Measurements from ENCODE around the gene SNRNP35. TPM values are rescaled to one million over a fixed set of nuclear protein-coding genes. Genes with fewer than 3 reads are reported as not detected.
"Not testable (repeated sequence)": the region's sequence is repeated elsewhere in the genome, so short reads cannot be mapped to it uniquely, and the experiment has no call there.

SNRNP35 gene
- total RNA-seq, 1 donor from 2014 or later, result 15.1 TPM

DNA sequence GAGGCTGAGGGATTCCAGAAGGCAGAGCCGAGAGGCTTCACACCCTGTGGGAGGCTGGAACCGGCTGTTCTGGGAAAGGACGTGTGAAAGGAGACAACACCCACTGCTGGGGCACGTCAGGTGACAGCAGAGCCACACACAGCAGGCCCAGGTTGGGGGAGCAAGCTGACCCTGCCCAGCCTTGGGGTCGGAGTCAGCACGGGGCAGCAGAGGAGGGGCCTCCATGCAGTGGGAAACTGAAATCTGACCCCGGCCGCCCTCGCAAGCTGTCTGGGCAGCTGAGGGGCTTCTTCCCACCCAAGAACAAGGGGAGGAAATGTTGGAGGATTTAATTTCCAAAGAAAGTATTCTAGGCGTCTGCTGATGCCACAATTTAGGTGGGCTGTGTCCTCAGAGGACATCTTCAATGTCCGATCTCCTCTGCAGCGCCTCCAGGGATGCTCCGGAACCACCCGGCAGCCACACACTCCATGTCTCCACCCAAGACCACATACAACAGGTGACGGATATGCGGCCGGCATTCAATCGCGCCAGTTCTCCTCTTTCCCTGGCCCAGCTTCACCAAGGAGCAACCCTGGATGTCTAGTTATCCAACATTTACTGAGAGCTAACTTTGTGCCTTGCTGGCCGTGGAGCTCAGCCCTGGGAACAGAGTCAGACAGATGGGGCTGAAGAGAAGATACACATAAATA is 30.7 kb downstream of the SNRNP35 start:
- DNase-seq (ENCODE audit: low read depth in 2 of 2), result no peak

DNA sequence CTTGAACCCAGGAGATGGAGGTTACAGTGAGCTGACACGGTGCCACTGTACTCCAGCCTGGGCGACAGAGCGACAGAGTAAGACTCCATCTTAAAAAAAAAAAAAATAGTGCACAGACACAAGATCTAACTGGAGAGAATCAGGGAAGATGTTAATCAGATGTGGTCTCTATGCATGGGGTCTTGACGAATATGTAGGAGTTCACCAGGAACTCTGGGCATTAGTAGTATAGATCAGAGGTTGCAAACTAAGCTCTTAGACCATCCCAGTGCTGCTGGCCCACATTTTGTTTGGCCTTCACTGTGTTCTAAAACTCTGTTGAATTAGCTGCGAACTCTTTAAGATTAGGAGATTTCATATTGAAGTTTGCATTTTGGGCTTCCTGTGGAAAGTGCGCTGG is 31.6 kb downstream of the SNRNP35 start:
- DNase-seq (ENCODE audit: low read depth in 2 of 2), result no peak

DNA sequence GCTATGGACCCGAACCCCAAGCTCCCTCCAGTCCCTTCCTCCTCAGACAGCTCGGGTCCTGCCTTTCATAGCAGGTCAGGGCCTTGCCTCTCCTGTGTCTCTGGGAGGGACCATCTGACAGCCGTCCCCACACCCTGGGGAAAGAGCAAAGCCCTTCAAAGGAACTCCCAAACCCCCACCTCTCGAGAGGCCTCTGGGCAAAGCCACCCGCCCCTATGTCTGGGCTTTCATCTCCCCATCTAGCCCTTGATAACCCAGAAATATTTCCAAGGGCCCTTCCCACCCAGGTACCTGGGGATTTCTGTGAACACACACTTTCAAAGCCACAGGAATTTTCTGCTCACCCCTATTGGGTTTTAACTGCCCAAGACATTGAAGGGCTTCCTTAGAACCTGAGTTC is 32.1 kb downstream of the SNRNP35 start:
- DNase-seq (ENCODE audit: low read depth in 2 of 2), result no peak

- no peak for DNase-seq (ENCODE audit: low read depth in 2 of 2)
These were observed 33.1 kb downstream of the SNRNP35 start for GRCh38 chr12:123491056-123491455.

- no peak for DNase-seq (ENCODE audit: low read depth in 2 of 2)
These were observed 33.5 kb downstream of the SNRNP35 start for GRCh38 chr12:123491481-123491880.

DNA sequence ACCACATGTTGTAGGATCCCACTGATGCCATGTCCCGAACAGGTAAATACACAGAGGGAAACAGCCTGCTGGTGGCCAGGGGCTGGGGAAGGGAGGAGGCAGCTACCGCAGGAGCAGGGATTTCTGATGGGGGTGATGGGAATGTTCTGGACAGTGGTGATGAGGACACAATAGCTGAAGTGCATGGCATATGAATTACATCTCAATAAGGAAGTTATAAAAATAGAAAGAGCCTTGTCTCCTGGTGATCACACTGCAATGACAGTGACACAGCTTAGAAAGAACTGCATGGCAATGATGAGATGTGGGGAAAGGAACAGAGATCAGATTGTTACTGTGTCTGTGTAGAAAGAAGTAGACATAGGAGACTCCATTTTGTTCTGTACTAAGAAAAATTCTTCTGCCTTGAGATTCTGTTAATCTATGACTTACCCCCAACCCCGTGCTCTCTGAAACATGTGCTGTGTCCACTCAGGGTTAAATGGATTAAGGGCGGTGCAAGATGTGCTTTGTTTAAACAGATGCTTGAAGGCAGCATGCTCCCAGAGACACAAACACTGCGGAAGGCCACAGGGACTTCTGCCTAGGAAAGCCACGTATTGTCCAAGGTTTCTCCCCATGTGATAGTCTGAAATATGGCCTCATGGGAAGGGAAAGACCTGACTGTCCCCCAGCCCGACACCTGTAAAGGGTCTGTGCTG is 34.5 kb downstream of the SNRNP35 start:
- not testable (repeated sequence) for DNase-seq (ENCODE audit: low read depth in 2 of 2)

GRCh38 chr12:123494124-123494851 is 36.3 kb downstream of the SNRNP35 start:
- DNase-seq (ENCODE audit: low read depth in 2 of 2), result no peak

GRCh38 chr12:123497065-123497464 is 39.1 kb downstream of the SNRNP35 start:
- DNase-seq (ENCODE audit: low read depth in 2 of 2), result no peak

GRCh38 chr12:123498126-123498825 is 40.3 kb downstream of the SNRNP35 start:
- DNase-seq (ENCODE audit: low read depth in 2 of 2), result no peak

DNA sequence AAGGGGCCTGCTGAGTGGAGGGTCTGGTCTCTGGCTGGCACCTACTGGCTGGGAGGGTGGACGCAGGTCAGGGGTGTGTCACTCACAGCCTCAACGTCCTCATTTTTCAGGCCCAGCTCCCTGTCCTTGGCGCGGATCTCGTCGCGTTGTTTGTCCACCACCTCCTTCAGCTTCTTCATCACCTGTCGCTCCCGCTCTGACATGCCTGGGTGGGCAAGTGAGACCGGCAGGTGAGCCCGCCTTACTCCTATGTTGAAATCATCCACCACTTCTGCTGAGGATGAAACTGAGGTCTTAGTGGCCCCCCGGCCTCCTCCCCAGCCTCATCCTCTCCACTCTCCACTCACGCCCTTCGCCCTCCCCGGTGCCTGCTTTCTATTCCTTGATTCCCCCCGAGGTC is 41.4 kb downstream of the SNRNP35 start:
- DNase-seq (ENCODE audit: low read depth in 2 of 2), result no peak

GRCh38 chr12:123502163-123502704 is 44.3 kb downstream of the SNRNP35 start:
- no peak for DNase-seq (ENCODE audit: low read depth in 2 of 2)

DNA sequence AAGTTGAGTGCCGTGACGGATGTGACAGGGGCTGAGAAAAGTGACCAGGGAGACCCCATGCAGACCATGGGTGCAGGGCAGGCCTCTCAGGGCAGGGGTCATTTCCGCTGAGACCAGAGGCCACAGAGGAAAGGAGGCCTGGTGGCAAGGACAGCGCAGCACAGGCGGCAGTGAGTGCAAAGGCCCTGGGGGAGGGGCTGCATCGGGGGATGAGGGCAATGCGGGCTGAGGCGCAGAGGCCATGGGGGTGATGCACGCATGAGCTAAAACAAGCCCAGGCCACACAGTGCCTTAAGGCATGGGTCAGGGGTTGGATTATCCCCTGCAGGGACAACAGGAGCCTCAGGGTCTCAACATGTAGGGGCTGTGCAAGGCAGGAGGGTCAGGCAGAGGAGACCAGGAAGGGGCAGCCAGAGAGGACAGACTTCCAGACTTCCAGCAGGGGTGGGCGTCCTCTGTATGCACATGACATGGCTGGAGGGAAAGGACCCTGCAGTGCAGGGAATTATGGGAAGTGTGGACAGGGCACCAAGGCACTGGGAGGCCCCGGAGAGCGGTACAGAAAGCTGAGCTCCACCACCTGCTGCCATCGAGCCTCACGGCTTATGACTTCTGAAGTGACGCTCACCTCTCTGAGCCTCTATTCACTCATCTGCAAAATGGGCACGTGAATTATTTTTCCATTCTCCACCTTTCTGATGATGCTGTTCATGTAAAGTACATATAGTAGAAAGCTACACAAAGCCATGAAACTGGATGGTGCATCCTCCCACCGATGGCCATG is 48.3 kb downstream of the SNRNP35 start:
- no peak for DNase-seq (ENCODE audit: low read depth in 2 of 2)

GRCh38 chr12:123506843-123507236 is 48.9 kb downstream of the SNRNP35 start:
- no peak for DNase-seq (ENCODE audit: low read depth in 2 of 2)

DNA sequence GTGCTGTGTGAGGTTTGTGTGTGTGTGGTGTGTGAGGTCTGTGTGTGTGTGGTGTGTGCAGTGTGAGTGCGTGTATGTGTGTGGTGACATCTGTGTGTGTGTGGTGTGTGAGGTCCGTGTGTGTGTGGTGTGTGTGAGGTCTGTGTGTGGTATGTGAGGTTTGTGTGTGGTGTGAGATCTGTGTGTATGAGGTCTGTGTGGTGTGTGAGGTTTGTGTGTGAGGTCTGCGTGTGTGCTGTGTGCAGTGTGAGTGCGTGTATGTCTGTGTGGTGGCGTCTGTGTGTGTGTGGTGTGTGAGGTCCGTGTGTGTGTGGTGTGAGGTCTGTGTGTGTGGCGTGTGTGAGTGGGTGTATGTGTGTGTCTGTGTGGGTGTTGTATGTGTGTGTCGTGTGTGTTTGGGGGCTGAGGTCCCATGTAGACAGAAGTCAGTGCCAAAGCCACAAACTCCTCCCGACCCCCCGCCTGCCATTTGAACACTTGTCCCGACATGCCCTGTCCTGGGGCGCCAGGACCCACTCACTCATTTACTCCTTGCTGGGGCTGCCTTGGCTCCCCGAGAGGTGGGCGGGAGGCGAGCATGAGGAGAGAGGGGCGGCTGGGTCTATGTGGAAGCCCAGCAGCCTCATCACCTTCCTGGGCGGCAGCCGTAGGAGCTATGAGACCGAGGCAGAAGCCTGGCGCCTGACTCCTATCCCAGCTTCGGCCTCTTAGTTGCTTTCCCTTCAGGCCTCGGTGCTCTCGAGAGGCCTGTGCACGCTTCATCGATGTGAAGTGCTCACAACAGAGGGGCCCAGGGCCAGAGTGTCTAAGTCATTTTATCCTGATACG is 55.1 kb downstream of the SNRNP35 start:
- DNase-seq (ENCODE audit: low read depth in 2 of 2), result no peak

DNA sequence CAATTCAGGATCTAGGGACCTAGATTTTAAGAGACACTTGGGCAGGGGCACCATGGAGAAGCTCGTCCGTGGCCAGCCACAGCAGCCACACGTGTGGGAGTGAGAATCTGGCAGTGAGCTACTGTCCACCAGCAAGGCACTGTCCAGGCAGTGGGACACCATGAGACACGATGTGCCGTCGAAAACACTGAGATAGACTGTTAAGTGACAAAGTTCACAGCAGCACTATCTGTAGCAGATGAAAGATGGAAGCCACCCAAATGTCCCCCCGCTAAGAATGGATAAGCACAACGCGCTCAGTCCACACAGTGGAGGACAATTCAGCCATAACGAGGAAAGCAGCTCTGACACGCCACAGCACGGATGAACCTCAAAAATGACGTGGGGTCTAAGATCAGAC is 55.9 kb downstream of the SNRNP35 start:
- DNase-seq (ENCODE audit: low read depth in 2 of 2), result no peak

- DNase-seq (ENCODE audit: low read depth in 2 of 2), result not testable (repeated sequence)
These were observed 56.8 kb downstream of the SNRNP35 start for GRCh38 chr12:123514582-123515221.

GRCh38 chr12:123516216-123516780 is 58.4 kb downstream of the SNRNP35 start:
- DNase-seq (ENCODE audit: low read depth in 2 of 2), result no peak
